ENCODE data around the gene MMP27. TPM values are rescaled to one million over a fixed set of nuclear protein-coding genes. Genes with fewer than 3 reads are reported as not detected.

The MMP27 gene
- total RNA-seq, 1 experiment from 2014 or later = not detected

DNA sequence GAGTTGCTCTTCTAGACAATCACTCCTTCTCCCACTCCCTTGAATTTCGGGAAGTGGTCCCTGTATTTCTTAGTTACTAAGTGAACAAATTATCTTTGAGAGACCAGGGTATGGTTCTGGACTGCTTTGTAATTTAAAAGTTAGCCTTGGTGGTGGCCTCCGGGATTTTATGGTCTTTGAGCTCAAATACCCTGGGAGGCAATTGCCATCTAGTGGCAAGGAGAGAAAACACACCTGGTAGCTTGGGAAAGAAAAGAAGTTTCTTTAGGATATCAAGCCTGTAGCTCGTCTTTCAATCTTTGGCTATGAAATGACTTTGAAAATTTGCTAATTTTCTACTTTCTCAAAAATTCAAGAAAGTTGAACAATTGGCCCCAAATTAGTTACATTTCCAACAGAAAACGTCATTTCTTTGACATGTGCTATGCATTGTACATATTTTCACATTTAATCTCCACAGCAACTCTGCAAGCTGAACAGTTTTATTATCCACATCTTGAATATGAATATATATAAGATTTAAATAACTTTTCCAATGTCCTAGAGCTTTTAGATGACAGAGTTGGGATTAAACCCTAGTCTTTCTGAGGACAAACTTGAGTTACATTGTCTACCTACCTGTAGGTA, 39.1 kb downstream of the MMP27 start:
- ChIA-PET CTCF (interaction anchor here (0.6 to 1.4 kb wide), 10 partner anchors 51 to 1889 kb away, joined by 3 to 8 read pairs (median 4); no protein-coding TSS in a partner anchor), POLR2A (ENCODE audit: unreplicated experiment) (interaction anchor here (0.6 kb wide), 1 partner anchor 11 kb away, joined by 8 read pairs; no protein-coding TSS in a partner anchor)
- TF ChIP-seq, protein P1, sequence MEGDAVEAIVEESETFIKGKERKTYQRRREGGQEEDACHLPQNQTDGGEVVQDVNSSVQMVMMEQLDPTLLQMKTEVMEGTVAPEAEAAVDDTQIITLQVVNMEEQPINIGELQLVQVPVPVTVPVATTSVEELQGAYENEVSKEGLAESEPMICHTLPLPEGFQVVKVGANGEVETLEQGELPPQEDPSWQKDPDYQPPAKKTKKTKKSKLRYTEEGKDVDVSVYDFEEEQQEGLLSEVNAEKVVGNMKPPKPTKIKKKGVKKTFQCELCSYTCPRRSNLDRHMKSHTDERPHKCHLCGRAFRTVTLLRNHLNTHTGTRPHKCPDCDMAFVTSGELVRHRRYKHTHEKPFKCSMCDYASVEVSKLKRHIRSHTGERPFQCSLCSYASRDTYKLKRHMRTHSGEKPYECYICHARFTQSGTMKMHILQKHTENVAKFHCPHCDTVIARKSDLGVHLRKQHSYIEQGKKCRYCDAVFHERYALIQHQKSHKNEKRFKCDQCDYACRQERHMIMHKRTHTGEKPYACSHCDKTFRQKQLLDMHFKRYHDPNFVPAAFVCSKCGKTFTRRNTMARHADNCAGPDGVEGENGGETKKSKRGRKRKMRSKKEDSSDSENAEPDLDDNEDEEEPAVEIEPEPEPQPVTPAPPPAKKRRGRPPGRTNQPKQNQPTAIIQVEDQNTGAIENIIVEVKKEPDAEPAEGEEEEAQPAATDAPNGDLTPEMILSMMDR (conservative IDR thresholded peaks at IDR 0.05) = peak; percentile 96
- no peak for TF ChIP-seq EZH2 (IDR thresholded peaks at IDR 0.05; ENCODE audit: low read depth)
- intact Hi-C loops (cut with micrococcal nuclease; ENCODE audit: unreplicated experiment) = loop anchor here (1.0 to 10.0 kb wide), 7 partner anchors 54 to 1212 kb away; no protein-coding TSS in a partner anchor
- Histone ChIP-seq H3K9me3 (ENCODE audit: insufficient read depth, low read depth) (no peaks in the 10 kb centered on the region), H3K79me2 (ENCODE audit: low read depth) (no peaks in the 10 kb centered on the region), H3K27ac (no peak overlapping the region), H4K20me1 (ENCODE audit: insufficient read depth) (no peaks in the 10 kb centered on the region), H3K27me3 (ENCODE audit: insufficient read depth, low read depth) (no peaks in the 10 kb centered on the region), H3K36me3 (ENCODE audit: low read depth) (no peaks in the 10 kb centered on the region), H2AFZ (no peak overlapping the region), H3K4me3 (no peak overlapping the region), H3K9me2 (ENCODE audit: insufficient read depth) (no peaks in the 10 kb centered on the region; the same call in 1 of the 2 replicates), H3K4me2 (peak overlapping the region; percentile 28; the same call in 1 of the 2 replicates), H3F3A (ENCODE audit: insufficient read depth, low read depth) (no peaks in the 10 kb centered on the region), H3K4me1 (replicated peaks; ENCODE audit: insufficient read depth) (no peaks in the 10 kb centered on the region)
- BruUV-seq (replicated peaks) = no TSS peak
- DNase-seq = peak; percentile 22 to 46

DNA sequence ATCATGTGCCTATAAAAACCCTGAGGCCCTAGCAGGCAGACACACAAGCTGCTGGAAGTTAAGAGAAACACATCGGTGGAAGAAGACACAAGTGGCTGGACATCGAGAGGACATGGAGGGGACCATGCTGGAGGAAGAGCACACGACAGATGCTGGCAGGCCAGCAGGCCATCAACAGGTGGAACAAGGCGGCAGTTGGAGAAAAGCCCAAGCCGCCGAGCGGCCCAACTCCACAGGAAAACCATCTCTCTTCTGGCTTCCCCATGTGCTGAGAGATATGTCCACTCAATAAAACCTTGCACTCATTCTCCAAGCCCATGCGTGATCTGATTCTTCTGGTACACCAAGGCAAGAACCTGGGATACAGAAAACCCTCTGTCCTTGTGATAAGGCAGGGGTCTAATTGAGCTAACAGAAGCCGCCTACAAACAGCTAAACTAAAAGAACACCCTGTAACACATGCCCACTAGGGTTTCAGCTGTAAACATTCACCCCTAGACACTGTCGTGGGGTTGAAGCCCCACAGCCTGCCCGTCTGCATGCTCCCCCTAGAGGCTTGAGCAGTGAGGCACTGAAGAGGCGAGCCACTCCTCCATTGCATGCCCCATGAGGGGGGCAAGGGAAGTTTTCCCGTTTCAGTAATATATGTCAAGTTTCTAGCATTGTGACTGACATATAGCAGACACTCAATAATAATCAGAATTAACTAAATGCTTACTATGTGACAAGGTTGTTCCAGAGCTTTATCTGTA, 41.4 kb downstream of the MMP27 start:
- intact Hi-C loops (cut with micrococcal nuclease; ENCODE audit: unreplicated experiment) = loop anchor here (10.0 kb wide), 1 partner anchor 1209 kb away; no protein-coding TSS in a partner anchor
- no peaks in the 10 kb centered on the region for H3K9me3 ChIP-seq (ENCODE audit: insufficient read depth, low read depth)
- no peak for TF ChIP-seq EZH2 (IDR thresholded peaks at IDR 0.05; ENCODE audit: low read depth)
- TF ChIP-seq, protein P1 (conservative IDR thresholded peaks at IDR 0.05) = 0 out of 2 replicates have a peak, but pooled peaks have one; percentile 27
- no TSS peak for BruUV-seq (replicated peaks)
- no peak for DNase-seq
- CTCF ChIA-PET = no interaction called here
- no peaks in the 10 kb centered on the region for H3K4me1 ChIP-seq (replicated peaks; ENCODE audit: insufficient read depth)
- H3K4me2 ChIP-seq = no peak overlapping the region
- H3K27ac ChIP-seq = no peak overlapping the region
- POLR2A ChIA-PET (ENCODE audit: unreplicated experiment) = no interaction called here
- H3K4me3 ChIP-seq = no peak overlapping the region
- H3K79me2 ChIP-seq (ENCODE audit: low read depth) = no peaks in the 10 kb centered on the region
- H2AFZ ChIP-seq = no peak overlapping the region
- H3F3A ChIP-seq (ENCODE audit: insufficient read depth, low read depth) = no peaks in the 10 kb centered on the region
- H3K36me3 ChIP-seq (ENCODE audit: low read depth) = no peaks in the 10 kb centered on the region
- no peaks in the 10 kb centered on the region for H4K20me1 ChIP-seq (ENCODE audit: insufficient read depth)
- no peaks in the 10 kb centered on the region for H3K9me2 ChIP-seq (ENCODE audit: insufficient read depth)
- H3K27me3 ChIP-seq (ENCODE audit: insufficient read depth, low read depth) = no peaks in the 10 kb centered on the region

DNA sequence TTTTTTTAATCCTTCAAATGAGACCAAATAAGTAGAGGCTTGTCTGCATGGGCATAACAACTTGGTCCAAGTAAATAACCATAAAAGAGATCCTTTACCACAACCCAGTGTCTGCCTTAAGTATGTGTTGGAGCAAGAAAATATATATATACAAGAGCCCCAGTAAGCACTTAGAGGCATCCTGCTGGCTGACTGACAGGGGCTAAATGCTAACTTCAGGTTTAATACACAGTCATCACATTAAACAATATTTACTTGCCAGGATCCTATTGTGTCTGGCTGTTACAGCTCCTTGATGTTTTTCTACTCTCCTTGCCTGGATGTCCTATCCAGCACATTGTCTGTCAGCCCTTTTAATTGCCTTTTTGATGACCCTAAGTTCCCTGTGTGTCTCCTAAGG, 43.0 kb downstream of the MMP27 start:
- Histone ChIP-seq H3F3A (ENCODE audit: insufficient read depth, low read depth) (no peaks in the 10 kb centered on the region), H3K79me2 (ENCODE audit: low read depth) (no peaks in the 10 kb centered on the region), H3K4me1 (replicated peaks; ENCODE audit: insufficient read depth) (no peaks in the 10 kb centered on the region), H4K20me1 (ENCODE audit: insufficient read depth) (no peaks in the 10 kb centered on the region), H3K36me3 (ENCODE audit: low read depth) (no peaks in the 10 kb centered on the region), H3K9me3 (ENCODE audit: insufficient read depth, low read depth) (no peaks in the 10 kb centered on the region), H3K9me2 (ENCODE audit: insufficient read depth) (no peaks in the 10 kb centered on the region), H3K4me2 (no peak overlapping the region), H2AFZ (no peak overlapping the region), H3K4me3 (no peak overlapping the region), H3K27ac (no peak overlapping the region), H3K27me3 (ENCODE audit: insufficient read depth, low read depth) (no peaks in the 10 kb centered on the region)
- no TSS peak for BruUV-seq (replicated peaks)
- POLR2A ChIA-PET (ENCODE audit: unreplicated experiment) = no interaction called here
- intact Hi-C loops (cut with micrococcal nuclease; ENCODE audit: unreplicated experiment) = loop anchor here (10.0 kb wide), 1 partner anchor 1208 kb away; no protein-coding TSS in a partner anchor
- DNase-seq = no peak
- CTCF ChIA-PET = no interaction called here
- TF ChIP-seq EZH2 (IDR thresholded peaks at IDR 0.05; ENCODE audit: low read depth) = no peak
- TF ChIP-seq, protein P1 (conservative IDR thresholded peaks at IDR 0.05) = no peak
